Measurements from ENCODE around the gene ETNK1. TPM values are rescaled to one million over a fixed set of nuclear protein-coding genes. Genes with fewer than 3 reads are reported as not detected.
"Not testable (repeated sequence)": the region's sequence is repeated elsewhere in the genome, so short reads cannot be mapped to it uniquely, and the experiment has no call there.

Gene ETNK1
- total RNA-seq, 1 donor from 2014 or later, result 24.0 TPM

- H3K27ac ChIP-seq (ENCODE audit: low read depth, low read length); H3K9me3 ChIP-seq (ENCODE audit: control insufficient read depth in 3 of 3, low read length in 3 of 3); H3K4me3 ChIP-seq (ENCODE audit: low read length in 3 of 3); H3K4me1 ChIP-seq (ENCODE audit: control insufficient read depth in 3 of 3, insufficient read depth in 3 of 3, low read length in 3 of 3); H3K27me3 ChIP-seq (ENCODE audit: control insufficient read depth in 3 of 3, insufficient read depth in 3 of 3, low read length in 3 of 3); H3K36me3 ChIP-seq (ENCODE audit: control insufficient read depth in 3 of 3, insufficient read depth in 3 of 3, low read length in 3 of 3); H3K9ac ChIP-seq (ENCODE audit: low read depth in 1 of 3, low read length in 3 of 3): not testable (repeated sequence)
Observed at GRCh38 chr12:22699705-22700104, 74.7 kb downstream of the ETNK1 start.

GRCh38 chr12:22700106-22700505 lies 75.1 kb downstream of the ETNK1 start:
- Histone ChIP-seq H3K9me3 (ENCODE audit: control insufficient read depth in 3 of 3, low read length in 3 of 3) (no peaks in the 10 kb centered on the region), H3K27me3 (ENCODE audit: control insufficient read depth in 3 of 3, insufficient read depth in 3 of 3, low read length in 3 of 3) (no peaks in the 10 kb centered on the region), H3K27ac (ENCODE audit: low read depth, low read length) (no peak overlapping the region), H3K4me1 (ENCODE audit: control insufficient read depth in 3 of 3, insufficient read depth in 3 of 3, low read length in 3 of 3) (no peaks in the 10 kb centered on the region), H3K9ac (ENCODE audit: low read depth in 1 of 3, low read length in 3 of 3) (no peak overlapping the region), H3K36me3 (ENCODE audit: control insufficient read depth in 3 of 3, insufficient read depth in 3 of 3, low read length in 3 of 3) (no peaks in the 10 kb centered on the region), H3K4me3 (ENCODE audit: low read length in 3 of 3) (no peak overlapping the region)

- not testable (repeated sequence) for H3K9me3 ChIP-seq (ENCODE audit: control insufficient read depth in 3 of 3, low read length in 3 of 3)
Observed at GRCh38 chr12:22701216-22701809, 76.3 kb downstream of the ETNK1 start.

GRCh38 chr12:22702690-22703089 lies 77.7 kb downstream of the ETNK1 start:
- H3K9ac ChIP-seq (ENCODE audit: low read depth in 1 of 3, low read length in 3 of 3), result no peak overlapping the region
- no peaks in the 10 kb centered on the region for H3K36me3 ChIP-seq (ENCODE audit: control insufficient read depth in 3 of 3, insufficient read depth in 3 of 3, low read length in 3 of 3)
- no peaks in the 10 kb centered on the region for H3K4me1 ChIP-seq (ENCODE audit: control insufficient read depth in 3 of 3, insufficient read depth in 3 of 3, low read length in 3 of 3)

More at GRCh38 chr12:22701216-22701809, 76.3 kb downstream of the ETNK1 start:
- H3K4me1 ChIP-seq (ENCODE audit: control insufficient read depth in 3 of 3, insufficient read depth in 3 of 3, low read length in 3 of 3); H3K36me3 ChIP-seq (ENCODE audit: control insufficient read depth in 3 of 3, insufficient read depth in 3 of 3, low read length in 3 of 3); H3K27me3 ChIP-seq (ENCODE audit: control insufficient read depth in 3 of 3, insufficient read depth in 3 of 3, low read length in 3 of 3); H3K9ac ChIP-seq (ENCODE audit: low read depth in 1 of 3, low read length in 3 of 3); H3K27ac ChIP-seq (ENCODE audit: low read depth, low read length); H3K4me3 ChIP-seq (ENCODE audit: low read length in 3 of 3): not testable (repeated sequence)

GRCh38 chr12:22709292-22709691 lies 84.3 kb downstream of the ETNK1 start:
- Histone ChIP-seq H3K9ac (ENCODE audit: low read depth in 1 of 3, low read length in 3 of 3) (no peak overlapping the region), H3K9me3 (ENCODE audit: control insufficient read depth in 3 of 3, low read length in 3 of 3) (no peaks in the 10 kb centered on the region), H3K27ac (ENCODE audit: low read depth, low read length) (no peak overlapping the region)

More at GRCh38 chr12:22702690-22703089, 77.7 kb downstream of the ETNK1 start:
- H3K27me3 ChIP-seq (ENCODE audit: control insufficient read depth in 3 of 3, insufficient read depth in 3 of 3, low read length in 3 of 3), result no peaks in the 10 kb centered on the region
- no peak overlapping the region for H3K27ac ChIP-seq (ENCODE audit: low read depth, low read length)
- H3K4me3 ChIP-seq (ENCODE audit: low read length in 3 of 3), result no peak overlapping the region
- H3K9me3 ChIP-seq (ENCODE audit: control insufficient read depth in 3 of 3, low read length in 3 of 3), result no peaks in the 10 kb centered on the region

GRCh38 chr12:22712083-22712482 lies 87.1 kb downstream of the ETNK1 start:
- Histone ChIP-seq H3K4me1 (ENCODE audit: control insufficient read depth in 3 of 3, insufficient read depth in 3 of 3, low read length in 3 of 3) (no peaks in the 10 kb centered on the region), H3K9me3 (ENCODE audit: control insufficient read depth in 3 of 3, low read length in 3 of 3) (no peaks in the 10 kb centered on the region)

More at GRCh38 chr12:22709292-22709691, 84.3 kb downstream of the ETNK1 start:
- H3K36me3 ChIP-seq (ENCODE audit: control insufficient read depth in 3 of 3, insufficient read depth in 3 of 3, low read length in 3 of 3), result no peaks in the 10 kb centered on the region
- no peak overlapping the region for H3K4me3 ChIP-seq (ENCODE audit: low read length in 3 of 3)
- no peaks in the 10 kb centered on the region for H3K27me3 ChIP-seq (ENCODE audit: control insufficient read depth in 3 of 3, insufficient read depth in 3 of 3, low read length in 3 of 3)
- no peaks in the 10 kb centered on the region for H3K4me1 ChIP-seq (ENCODE audit: control insufficient read depth in 3 of 3, insufficient read depth in 3 of 3, low read length in 3 of 3)

GRCh38 chr12:22715254-22715653 lies 90.3 kb downstream of the ETNK1 start:
- H3K27ac ChIP-seq (ENCODE audit: low read depth, low read length), result no peak overlapping the region
- H3K4me3 ChIP-seq (ENCODE audit: low read length in 3 of 3), result no peak overlapping the region
- H3K9ac ChIP-seq (ENCODE audit: low read depth in 1 of 3, low read length in 3 of 3), result no peak overlapping the region
- no peaks in the 10 kb centered on the region for H3K27me3 ChIP-seq (ENCODE audit: control insufficient read depth in 3 of 3, insufficient read depth in 3 of 3, low read length in 3 of 3)
- no peaks in the 10 kb centered on the region for H3K9me3 ChIP-seq (ENCODE audit: control insufficient read depth in 3 of 3, low read length in 3 of 3)
- H3K36me3 ChIP-seq (ENCODE audit: control insufficient read depth in 3 of 3, insufficient read depth in 3 of 3, low read length in 3 of 3), result no peaks in the 10 kb centered on the region
- H3K4me1 ChIP-seq (ENCODE audit: control insufficient read depth in 3 of 3, insufficient read depth in 3 of 3, low read length in 3 of 3), result no peaks in the 10 kb centered on the region

More at GRCh38 chr12:22712083-22712482, 87.1 kb downstream of the ETNK1 start:
- Histone ChIP-seq H3K27me3 (ENCODE audit: control insufficient read depth in 3 of 3, insufficient read depth in 3 of 3, low read length in 3 of 3) (no peaks in the 10 kb centered on the region), H3K36me3 (ENCODE audit: control insufficient read depth in 3 of 3, insufficient read depth in 3 of 3, low read length in 3 of 3) (no peaks in the 10 kb centered on the region), H3K4me3 (ENCODE audit: low read length in 3 of 3) (no peak overlapping the region), H3K9ac (ENCODE audit: low read depth in 1 of 3, low read length in 3 of 3) (no peak overlapping the region), H3K27ac (ENCODE audit: low read depth, low read length) (no peak overlapping the region)

GRCh38 chr12:22719745-22720144 lies 94.8 kb downstream of the ETNK1 start:
- Histone ChIP-seq H3K4me3 (ENCODE audit: low read length in 3 of 3) (no peak overlapping the region), H3K36me3 (ENCODE audit: control insufficient read depth in 3 of 3, insufficient read depth in 3 of 3, low read length in 3 of 3) (no peaks in the 10 kb centered on the region), H3K9ac (ENCODE audit: low read depth in 1 of 3, low read length in 3 of 3) (no peak overlapping the region), H3K4me1 (ENCODE audit: control insufficient read depth in 3 of 3, insufficient read depth in 3 of 3, low read length in 3 of 3) (no peaks in the 10 kb centered on the region), H3K27me3 (ENCODE audit: control insufficient read depth in 3 of 3, insufficient read depth in 3 of 3, low read length in 3 of 3) (peaks cover 0 to 3% (median 0%) of the 10 kb centered on the region in 3 donors), H3K9me3 (ENCODE audit: control insufficient read depth in 3 of 3, low read length in 3 of 3) (no peaks in the 10 kb centered on the region), H3K27ac (ENCODE audit: low read depth, low read length) (no peak overlapping the region)

GRCh38 chr12:22722081-22722480 lies 97.1 kb downstream of the ETNK1 start:
- no peak overlapping the region for H3K9ac ChIP-seq (ENCODE audit: low read depth in 1 of 3, low read length in 3 of 3)
- peaks cover 0 to 3% (median 0%) of the 10 kb centered on the region in 3 donors for H3K27me3 ChIP-seq (ENCODE audit: control insufficient read depth in 3 of 3, insufficient read depth in 3 of 3, low read length in 3 of 3)
- no peak overlapping the region for H3K4me3 ChIP-seq (ENCODE audit: low read length in 3 of 3)
- H3K4me1 ChIP-seq (ENCODE audit: control insufficient read depth in 3 of 3, insufficient read depth in 3 of 3, low read length in 3 of 3), result no peaks in the 10 kb centered on the region
- H3K27ac ChIP-seq (ENCODE audit: low read depth, low read length), result no peak overlapping the region
- H3K9me3 ChIP-seq (ENCODE audit: control insufficient read depth in 3 of 3, low read length in 3 of 3), result no peaks in the 10 kb centered on the region
- no peaks in the 10 kb centered on the region for H3K36me3 ChIP-seq (ENCODE audit: control insufficient read depth in 3 of 3, insufficient read depth in 3 of 3, low read length in 3 of 3)

- no peak overlapping the region for H3K27ac ChIP-seq (ENCODE audit: low read depth, low read length)
- H3K4me3 ChIP-seq (ENCODE audit: low read length in 3 of 3), result no peak overlapping the region
- no peak overlapping the region for H3K9ac ChIP-seq (ENCODE audit: low read depth in 1 of 3, low read length in 3 of 3)
- no peaks in the 10 kb centered on the region for H3K36me3 ChIP-seq (ENCODE audit: control insufficient read depth in 3 of 3, insufficient read depth in 3 of 3, low read length in 3 of 3)
- no peaks in the 10 kb centered on the region for H3K9me3 ChIP-seq (ENCODE audit: control insufficient read depth in 3 of 3, low read length in 3 of 3)
- H3K4me1 ChIP-seq (ENCODE audit: control insufficient read depth in 3 of 3, insufficient read depth in 3 of 3, low read length in 3 of 3), result no peaks in the 10 kb centered on the region
- H3K27me3 ChIP-seq (ENCODE audit: control insufficient read depth in 3 of 3, insufficient read depth in 3 of 3, low read length in 3 of 3), result peaks cover 0 to 3% (median 0%) of the 10 kb centered on the region in 3 donors
Observed at GRCh38 chr12:22722779-22723178, 97.8 kb downstream of the ETNK1 start.

Measured in skeletal muscle tissue (tissue), 4 donors.